ENCODE results near the gene ANXA2.

The ANXA2 gene

DNA sequence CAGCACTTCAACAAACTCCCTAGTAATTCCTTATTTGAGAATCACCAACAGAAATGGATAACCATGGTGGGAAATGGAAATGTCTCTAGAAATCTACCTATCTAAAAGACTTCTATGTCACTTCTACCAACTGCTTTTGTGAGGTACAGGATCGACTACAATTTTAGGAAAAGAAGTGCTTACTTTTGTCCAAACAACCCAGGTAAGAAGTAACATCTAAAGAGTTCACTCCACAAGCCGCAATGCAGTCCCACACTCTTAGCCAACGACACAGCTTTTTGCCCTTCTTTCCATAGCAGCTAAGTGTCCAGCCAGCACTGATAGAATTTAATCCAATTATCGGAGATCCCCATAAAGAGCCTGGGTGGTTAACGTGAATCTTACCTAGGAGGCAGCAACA lies 28.1 kb downstream of the ANXA2 start:
- no peak for TF ChIP-seq CTCF (IDR thresholded peaks at IDR 0.05; ENCODE audit: extremely low read depth, missing control alignments)
- DNase-seq (ENCODE audit: low spot score) = no peak

GRCh38 chr15:60364612-60364924 lies 33.2 kb downstream of the ANXA2 start:
- no peak for DNase-seq (ENCODE audit: low spot score)
- TF ChIP-seq CTCF (IDR thresholded peaks at IDR 0.05; ENCODE audit: extremely low read depth, missing control alignments) = no peak

GRCh38 chr15:60363903-60364611 lies 33.7 kb downstream of the ANXA2 start:
- no peak for DNase-seq (ENCODE audit: low spot score)
- TF ChIP-seq CTCF (IDR thresholded peaks at IDR 0.05; ENCODE audit: extremely low read depth, missing control alignments) = no peak

GRCh38 chr15:60363087-60363549 lies 34.7 kb downstream of the ANXA2 start:
- no peak for TF ChIP-seq CTCF (IDR thresholded peaks at IDR 0.05; ENCODE audit: extremely low read depth, missing control alignments)
- no peak for DNase-seq (ENCODE audit: low spot score)

GRCh38 chr15:60362321-60363086 lies 35.3 kb downstream of the ANXA2 start:
- no peak for DNase-seq (ENCODE audit: low spot score)
- TF ChIP-seq CTCF (IDR thresholded peaks at IDR 0.05; ENCODE audit: extremely low read depth, missing control alignments) = no peak

GRCh38 chr15:60359738-60360137 lies 38.0 kb downstream of the ANXA2 start:
- DNase-seq (ENCODE audit: low spot score) = peak; percentile 65
- peak; percentile 37 for TF ChIP-seq CTCF (IDR thresholded peaks at IDR 0.05; ENCODE audit: extremely low read depth, missing control alignments)

- no peak for DNase-seq (ENCODE audit: low spot score)
Measured at GRCh38 chr15:60358935-60359682, 38.7 kb downstream of the ANXA2 start.

More at GRCh38 chr15:60358935-60359682, 38.7 kb downstream of the ANXA2 start:
- no peak for TF ChIP-seq CTCF (IDR thresholded peaks at IDR 0.05; ENCODE audit: extremely low read depth, missing control alignments)

Data from GM20000 (cell line).